EH (cell line): ENCODE measurements around the gene PNMA8B.

ENCODE experiments used
- DNase-seq: peaks from one replicate; pipeline ENCODE4 v3.0.0-alpha.2; 2015; ENCODE audit warnings: low read depth

The PNMA8B gene

GRCh38 chr19:46454244-46454643 lies 41.4 kb downstream of the PNMA8B start:
- no peak for DNase-seq

- DNase-seq, result no peak
Measured at GRCh38 chr19:46453661-46454060, 42.0 kb downstream of the PNMA8B start.

- DNase-seq, result no peak
Measured at GRCh38 chr19:46452186-46452585, 43.5 kb downstream of the PNMA8B start.

GRCh38 chr19:46451352-46451751 lies 44.3 kb downstream of the PNMA8B start:
- no peak for DNase-seq

GRCh38 chr19:46450737-46451136 lies 44.9 kb downstream of the PNMA8B start:
- DNase-seq, result no peak

- no peak for DNase-seq
Measured at GRCh38 chr19:46449228-46449627, 46.4 kb downstream of the PNMA8B start.

- DNase-seq, result no peak
Measured at GRCh38 chr19:46448601-46449000, 47.1 kb downstream of the PNMA8B start.

- no peak for DNase-seq
Measured at GRCh38 chr19:46447824-46448223, 47.8 kb downstream of the PNMA8B start.

- no peak for DNase-seq
Measured at GRCh38 chr19:46447006-46447405, 48.7 kb downstream of the PNMA8B start.

- DNase-seq, result no peak
Measured at GRCh38 chr19:46446021-46446420, 49.6 kb downstream of the PNMA8B start.

- DNase-seq, result peak; percentile 82
Measured at GRCh38 chr19:46442808-46443450, 52.7 kb downstream of the PNMA8B start.

GRCh38 chr19:46441866-46442265 lies 53.8 kb downstream of the PNMA8B start:
- DNase-seq, result no peak
